ENCODE results near the gene SETD1B.

Gene SETD1B

GRCh38 chr12:121811434-121812319 lies 7.9 kb downstream of the SETD1B start:
- peak; percentile 68 to 74 (median 74) for DNase-seq
- H3K27me3 Mint-ChIP-seq = no peaks in the 10 kb centered on the region

GRCh38 chr12:121812320-121812871 lies 8.6 kb downstream of the SETD1B start:
- Mint-ChIP-seq H3K9me3 (no peaks in the 10 kb centered on the region), H3K36me3 (ENCODE audit: insufficient read depth) (peaks cover 81% of the 10 kb centered on the region), H3K4me3 (peak overlapping the region; percentile 83 to 88), H3K4me1 (ENCODE audit: low read depth in 2 of 2) (peaks cover 38 to 47% of the 10 kb centered on the region in 2 donors), H3K27ac (peak overlapping the region; percentile 83 to 92), H3K27me3 (no peaks in the 10 kb centered on the region)
- ATAC-seq (replicated peaks) = peak; percentile 29
- no peak for DNase-seq

More at GRCh38 chr12:121811434-121812319, 7.9 kb downstream of the SETD1B start:
- H3K36me3 Mint-ChIP-seq (ENCODE audit: insufficient read depth) = peaks cover 79% of the 10 kb centered on the region
- H3K9me3 Mint-ChIP-seq = no peaks in the 10 kb centered on the region
- H3K4me3 Mint-ChIP-seq = peak overlapping the region; percentile 83 to 88
- peak overlapping the region; percentile 83 to 92 for H3K27ac Mint-ChIP-seq
- ATAC-seq (replicated peaks) = peak; percentile 89
- peaks cover 38 to 53% of the 10 kb centered on the region in 2 donors for H3K4me1 Mint-ChIP-seq (ENCODE audit: low read depth in 2 of 2)

GRCh38 chr12:121812921-121813896 lies 9.4 kb downstream of the SETD1B start:
- H3K36me3 Mint-ChIP-seq (ENCODE audit: insufficient read depth) = peaks cover 82% of the 10 kb centered on the region
- H3K9me3 Mint-ChIP-seq = no peaks in the 10 kb centered on the region
- no peak for ATAC-seq (replicated peaks)
- peak overlapping the region in 1 of 2 donors; percentile 83 for H3K27ac Mint-ChIP-seq
- H3K27me3 Mint-ChIP-seq = no peaks in the 10 kb centered on the region
- no peak for DNase-seq
- H3K4me3 Mint-ChIP-seq = peak overlapping the region; percentile 83 to 88
- H3K4me1 Mint-ChIP-seq (ENCODE audit: low read depth in 2 of 2) = peaks cover 38 to 44% of the 10 kb centered on the region in 2 donors

- peak overlapping the region; percentile 83 to 88 for H3K4me3 Mint-ChIP-seq
- H3K36me3 Mint-ChIP-seq (ENCODE audit: insufficient read depth) = peaks cover 82% of the 10 kb centered on the region
- no peaks in the 10 kb centered on the region for H3K9me3 Mint-ChIP-seq
- no peaks in the 10 kb centered on the region for H3K27me3 Mint-ChIP-seq
- peaks cover 36 to 40% of the 10 kb centered on the region in 2 donors for H3K4me1 Mint-ChIP-seq (ENCODE audit: low read depth in 2 of 2)
- ATAC-seq (replicated peaks) (no peak), DNase-seq (no peak)
- H3K27ac Mint-ChIP-seq = peak overlapping the region in 1 of 2 donors; percentile 83
These were observed 10.1 kb downstream of the SETD1B start for GRCh38 chr12:121813951-121814350.

- H3K9me3 Mint-ChIP-seq = no peaks in the 10 kb centered on the region
- peaks cover 35% of the 10 kb centered on the region in 2 donors for H3K4me1 Mint-ChIP-seq (ENCODE audit: low read depth in 2 of 2)
- no peaks in the 10 kb centered on the region for H3K27me3 Mint-ChIP-seq
- H3K36me3 Mint-ChIP-seq (ENCODE audit: insufficient read depth) = peaks cover 82% of the 10 kb centered on the region
- no peak for ATAC-seq (replicated peaks)
- H3K27ac Mint-ChIP-seq = no peak overlapping the region
- no peak overlapping the region for H3K4me3 Mint-ChIP-seq
- DNase-seq = no peak
These were observed 10.8 kb downstream of the SETD1B start for GRCh38 chr12:121814429-121815119.

- no peak for DNase-seq
- peaks cover 86% of the 10 kb centered on the region for H3K36me3 Mint-ChIP-seq (ENCODE audit: insufficient read depth)
- no peaks in the 10 kb centered on the region for H3K9me3 Mint-ChIP-seq
- H3K27ac Mint-ChIP-seq = no peak overlapping the region
- H3K27me3 Mint-ChIP-seq = no peaks in the 10 kb centered on the region
- H3K4me3 Mint-ChIP-seq = no peak overlapping the region
- peaks cover 31 to 34% of the 10 kb centered on the region in 2 donors for H3K4me1 Mint-ChIP-seq (ENCODE audit: low read depth in 2 of 2)
- no peak for ATAC-seq (replicated peaks)
These were observed 11.5 kb downstream of the SETD1B start for GRCh38 chr12:121815263-121815662.

- Mint-ChIP-seq H3K27ac (peak overlapping the region in 1 of 2 donors; percentile 49), H3K27me3 (no peaks in the 10 kb centered on the region), H3K36me3 (ENCODE audit: insufficient read depth) (peaks cover 88% of the 10 kb centered on the region)
These were observed 13.3 kb downstream of the SETD1B start for GRCh38 chr12:121816925-121817647.

GRCh38 chr12:121817648-121818043 lies 13.8 kb downstream of the SETD1B start:
- peaks cover 89% of the 10 kb centered on the region for H3K36me3 Mint-ChIP-seq (ENCODE audit: insufficient read depth)

More at GRCh38 chr12:121816925-121817647, 13.3 kb downstream of the SETD1B start:
- DNase-seq (no peak), ATAC-seq (replicated peaks) (no peak)
- no peaks in the 10 kb centered on the region for H3K9me3 Mint-ChIP-seq
- peaks cover 20 to 21% of the 10 kb centered on the region in 2 donors for H3K4me1 Mint-ChIP-seq (ENCODE audit: low read depth in 2 of 2)
- no peak overlapping the region for H3K4me3 Mint-ChIP-seq

GRCh38 chr12:121819212-121819949 lies 15.6 kb downstream of the SETD1B start:
- Mint-ChIP-seq H3K4me3 (no peak overlapping the region), H3K36me3 (ENCODE audit: insufficient read depth) (peaks cover 92% of the 10 kb centered on the region), H3K27ac (peak overlapping the region; percentile 62 to 86), H3K9me3 (no peaks in the 10 kb centered on the region), H3K4me1 (ENCODE audit: low read depth in 2 of 2) (peaks cover 5 to 7% of the 10 kb centered on the region in 2 donors), H3K27me3 (no peaks in the 10 kb centered on the region)
- ATAC-seq (replicated peaks) (no peak), DNase-seq (no peak)

More at GRCh38 chr12:121817648-121818043, 13.8 kb downstream of the SETD1B start:
- ATAC-seq (replicated peaks) = no peak
- DNase-seq = no peak
- no peaks in the 10 kb centered on the region for H3K9me3 Mint-ChIP-seq
- no peaks in the 10 kb centered on the region for H3K27me3 Mint-ChIP-seq
- peaks cover 15 to 16% of the 10 kb centered on the region in 2 donors for H3K4me1 Mint-ChIP-seq (ENCODE audit: low read depth in 2 of 2)
- H3K4me3 Mint-ChIP-seq = no peak overlapping the region
- H3K27ac Mint-ChIP-seq = peak overlapping the region in 1 of 2 donors; percentile 49

GRCh38 chr12:121820056-121820455 lies 16.2 kb downstream of the SETD1B start:
- H3K4me3 Mint-ChIP-seq = no peak overlapping the region
- ATAC-seq (replicated peaks) (no peak), DNase-seq (no peak)
- H3K36me3 Mint-ChIP-seq (ENCODE audit: insufficient read depth) = peaks cover 92% of the 10 kb centered on the region
- H3K4me1 Mint-ChIP-seq (ENCODE audit: low read depth in 2 of 2) = peaks cover 5 to 7% of the 10 kb centered on the region in 2 donors
- H3K27me3 Mint-ChIP-seq = no peaks in the 10 kb centered on the region
- H3K9me3 Mint-ChIP-seq = no peaks in the 10 kb centered on the region
- H3K27ac Mint-ChIP-seq = peak overlapping the region in 1 of 2 donors; percentile 78

GRCh38 chr12:121822393-121823100 lies 18.7 kb downstream of the SETD1B start:
- H3K27ac Mint-ChIP-seq = no peak overlapping the region
- peaks cover 7 to 10% of the 10 kb centered on the region in 2 donors for H3K4me1 Mint-ChIP-seq (ENCODE audit: low read depth in 2 of 2)
- ATAC-seq (replicated peaks) = no peak

More at GRCh38 chr12:121822393-121823100, 18.7 kb downstream of the SETD1B start:
- no peaks in the 10 kb centered on the region for H3K9me3 Mint-ChIP-seq
- H3K27me3 Mint-ChIP-seq = no peaks in the 10 kb centered on the region
- peaks cover 89% of the 10 kb centered on the region for H3K36me3 Mint-ChIP-seq (ENCODE audit: insufficient read depth)
- no peak for DNase-seq
- H3K4me3 Mint-ChIP-seq = no peak overlapping the region

Data from effector memory CD8-positive, alpha-beta T cell (primary cell).